GM12864 (cell line): ENCODE data around the gene ZNF609.
"Not testable (repeated sequence)": the region's sequence is repeated elsewhere in the genome, so short reads cannot be mapped to it uniquely, and the experiment has no call there.

Experiments
- DNase-seq: peaks from one replicate; pipeline ENCODE4 v3.0.0-alpha.2; 2011; ENCODE audit warnings: low read depth
- H3K4me3 ChIP-seq: 2 replicates; pipeline ENCODE4 v1.5.1; 2011; ENCODE audit warnings: mild to moderate bottlenecking, low read depth, low read length, control low read depth
- TF ChIP-seq, protein P1 (sequence below): IDR thresholded peaks from 2 replicates; pipeline ENCODE4 v1.5.1; 2011; ENCODE audit warnings: low read depth, mild to moderate bottlenecking, moderate library complexity, low read length, control low read depth, inconsistent platforms; ENCODE audit errors: missing control alignments

Gene ZNF609

DNA sequence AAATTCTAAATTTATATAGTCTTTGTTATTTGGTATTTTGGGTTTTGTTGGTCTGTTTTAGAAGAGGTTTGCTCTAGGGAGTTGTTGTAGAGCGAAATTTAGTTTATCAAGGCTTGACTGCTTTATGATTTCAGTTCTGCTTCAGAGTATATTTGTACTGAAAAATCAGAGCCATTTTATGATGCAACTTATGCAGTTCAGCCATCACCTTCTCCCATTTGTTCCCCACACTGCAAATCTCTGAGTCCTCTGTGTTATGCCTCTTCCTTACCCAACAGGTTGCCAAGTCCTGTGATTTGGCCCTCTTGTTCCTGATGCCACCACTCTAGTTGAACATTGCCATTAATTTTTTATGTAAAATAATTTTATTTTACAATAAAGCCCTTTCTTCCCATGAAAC is 140.4 kb downstream of the ZNF609 start:
- TF ChIP-seq, protein P1, sequence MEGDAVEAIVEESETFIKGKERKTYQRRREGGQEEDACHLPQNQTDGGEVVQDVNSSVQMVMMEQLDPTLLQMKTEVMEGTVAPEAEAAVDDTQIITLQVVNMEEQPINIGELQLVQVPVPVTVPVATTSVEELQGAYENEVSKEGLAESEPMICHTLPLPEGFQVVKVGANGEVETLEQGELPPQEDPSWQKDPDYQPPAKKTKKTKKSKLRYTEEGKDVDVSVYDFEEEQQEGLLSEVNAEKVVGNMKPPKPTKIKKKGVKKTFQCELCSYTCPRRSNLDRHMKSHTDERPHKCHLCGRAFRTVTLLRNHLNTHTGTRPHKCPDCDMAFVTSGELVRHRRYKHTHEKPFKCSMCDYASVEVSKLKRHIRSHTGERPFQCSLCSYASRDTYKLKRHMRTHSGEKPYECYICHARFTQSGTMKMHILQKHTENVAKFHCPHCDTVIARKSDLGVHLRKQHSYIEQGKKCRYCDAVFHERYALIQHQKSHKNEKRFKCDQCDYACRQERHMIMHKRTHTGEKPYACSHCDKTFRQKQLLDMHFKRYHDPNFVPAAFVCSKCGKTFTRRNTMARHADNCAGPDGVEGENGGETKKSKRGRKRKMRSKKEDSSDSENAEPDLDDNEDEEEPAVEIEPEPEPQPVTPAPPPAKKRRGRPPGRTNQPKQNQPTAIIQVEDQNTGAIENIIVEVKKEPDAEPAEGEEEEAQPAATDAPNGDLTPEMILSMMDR, result no peak
- H3K4me3 ChIP-seq, result no peak overlapping the region
- no peak for DNase-seq

GRCh38 chr15:64604319-64604718 is 143.9 kb downstream of the ZNF609 start:
- no peak for DNase-seq
- H3K4me3 ChIP-seq, result no peak overlapping the region
- TF ChIP-seq, protein P1, result no peak

DNA sequence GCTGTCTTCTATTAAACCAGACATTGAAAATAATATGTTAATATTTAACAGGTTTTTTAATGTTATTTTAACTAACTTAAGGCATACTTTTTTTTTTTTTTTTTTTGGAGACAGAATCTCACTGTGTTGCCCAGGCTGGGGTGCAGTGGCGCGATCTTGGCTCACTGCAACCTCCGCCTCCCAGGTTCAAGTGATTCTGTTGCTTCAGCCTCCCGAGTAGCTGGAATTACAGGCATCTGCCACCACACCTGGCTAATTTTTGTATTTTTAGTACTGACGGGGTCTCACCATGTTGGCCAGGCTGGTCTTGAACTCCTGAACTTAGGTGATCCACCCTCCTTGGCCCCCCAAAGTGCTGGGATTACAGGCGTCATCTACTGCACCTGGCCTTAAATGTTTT is 147.0 kb downstream of the ZNF609 start:
- H3K4me3 ChIP-seq, DNase-seq: not testable (repeated sequence)

- no peak for DNase-seq
- TF ChIP-seq, protein P1, result no peak
- H3K4me3 ChIP-seq, result no peak overlapping the region
Measured at GRCh38 chr15:64610257-64610919, 150.0 kb downstream of the ZNF609 start.

GRCh38 chr15:64611085-64611725 is 150.8 kb downstream of the ZNF609 start:
- no peak overlapping the region for H3K4me3 ChIP-seq
- no peak for DNase-seq
- TF ChIP-seq, protein P1, result no peak

- no peak overlapping the region for H3K4me3 ChIP-seq
- TF ChIP-seq, protein P1, result no peak
- DNase-seq, result no peak
Measured at GRCh38 chr15:64614519-64614918, 154.1 kb downstream of the ZNF609 start.

GRCh38 chr15:64617727-64618126 is 157.3 kb downstream of the ZNF609 start:
- no peak for DNase-seq
- TF ChIP-seq, protein P1, result no peak

More at GRCh38 chr15:64617727-64618126, 157.3 kb downstream of the ZNF609 start:
- no peak overlapping the region for H3K4me3 ChIP-seq
